Endothelial cell of umbilical vein (primary cell): ENCODE results near the gene CUX1. TPM values are rescaled to one million over a fixed set of nuclear protein-coding genes. Genes with fewer than 3 reads are reported as not detected.

Experiments used
- BruUV-seq: library from RNA; stranded (reverse); fragments of 400-500 nt; replicated peaks from 2 replicates; lab custom pipeline; 2021; lab: Mats Ljungman, UMichigan
- CTCF ChIA-PET: fragments of 300-600, 350-600 bp; sonication (Branson Sonifier 250); formaldehyde crosslinking; loops from one replicate; lab custom pipeline; 2021; ENCODE audit warnings: antibody characterized with exemption, inconsistent platforms; lab: Charles Lee
- POLR2A ChIA-PET: fragments of 300-600, 350-600 bp; sonication (Branson Sonifier 250); formaldehyde crosslinking; loops from one replicate; lab custom pipeline; 2021; ENCODE audit warnings: antibody characterized with exemption, inconsistent platforms; lab: Charles Lee
- DNase-seq: peaks from one replicate; pipeline ENCODE4 v3.0.0-alpha.2; 2011; ENCODE audit warnings: low read depth, low spot score
- FAIRE-seq: peaks from 2 replicates; lab custom pipeline; 2011; peaks lifted over from hg19 to GRCh38; lab: Jason Lieb, UNC
- H2AFZ ChIP-seq: 2 replicates; pipeline ENCODE4 v1.6.0; 2012; ENCODE audit warnings: low read depth, low read length, control low read depth, inconsistent platforms
- H3K27ac ChIP-seq: 2 replicates; pipeline ENCODE4 v1.5.1; 2011; ENCODE audit warnings: low read depth, mild to moderate bottlenecking, control low read depth, low read length, moderate library complexity; ENCODE audit not compliant: insufficient read depth
- H3K27me3 ChIP-seq, 2 experiments: 2 replicates each; pipeline versions ENCODE4 v1.6.0 to v1.6.1; 2011; ENCODE audit warnings: low read length in 2 of 2, mixed read lengths in 1 of 2; ENCODE audit not compliant: control insufficient read depth in 2 of 2, insufficient read depth in 2 of 2
- H3K36me3 ChIP-seq, 2 experiments: 2 replicates in 1 of 2; 3 replicates in 1 of 2; pipeline ENCODE4 v1.5.1; 2011; ENCODE audit warnings: low read length in 2 of 2, mild to moderate bottlenecking in 1 of 2, moderate library complexity in 1 of 2; ENCODE audit not compliant: control insufficient read depth in 2 of 2, insufficient read depth in 2 of 2; ENCODE audit errors: extremely low read depth in 1 of 2
- H3K4me1 ChIP-seq: 3 replicates; pipeline ENCODE4 v1.5.1; 2011; ENCODE audit warnings: mild to moderate bottlenecking, low read length; ENCODE audit not compliant: control insufficient read depth, insufficient read depth; ENCODE audit errors: extremely low read depth
- H3K4me2 ChIP-seq: 2 replicates; pipeline ENCODE4 v1.6.1; 2011; ENCODE audit warnings: low read length, control low read depth, mixed read lengths; ENCODE audit not compliant: insufficient read depth
- H3K4me3 ChIP-seq, 3 experiments: fragments of 200-600 bp in 1 of 3; sonication (generic), shearing (Covaris generic) in 1 of 3; replicated peaks in 1 of 3; 2 replicates each; pipeline ENCODE4 v1.5.1; 2011 to 2016; ENCODE audit warnings: control low read depth in 3 of 3, low read length in 3 of 3, mild to moderate bottlenecking in 2 of 3, inconsistent platforms in 1 of 3, low read depth in 1 of 3, moderate library complexity in 1 of 3; ENCODE audit not compliant: insufficient read depth in 1 of 3
- H3K79me2 ChIP-seq: 2 replicates; pipeline ENCODE4 v1.6.0; 2012; ENCODE audit warnings: low read length, inconsistent platforms; ENCODE audit not compliant: control insufficient read depth, insufficient read depth
- H3K9ac ChIP-seq: replicated peaks from 2 replicates; pipeline ENCODE3; 2011; ENCODE audit warnings: low read length, control low read depth; ENCODE audit not compliant: insufficient read depth; ENCODE audit errors: extremely low read depth
- H3K9me1 ChIP-seq: replicated peaks from 3 replicates; pipeline ENCODE4 v1.6.0; 2011; ENCODE audit warnings: mild to moderate bottlenecking, low read length; ENCODE audit not compliant: control insufficient read depth, insufficient read depth; ENCODE audit errors: extremely low read depth
- H3K9me3 ChIP-seq: replicated peaks from 2 replicates; pipeline ENCODE4 v1.5.1; 2012; ENCODE audit warnings: low read length, inconsistent platforms; ENCODE audit not compliant: control insufficient read depth, insufficient read depth
- H4K20me1 ChIP-seq: replicated peaks from 2 replicates; pipeline ENCODE3; 2011; ENCODE audit warnings: mild to moderate bottlenecking, low read length; ENCODE audit not compliant: control insufficient read depth, insufficient read depth; ENCODE audit errors: extremely low read depth
- CTCF ChIP-seq, 2 donors: IDR thresholded peaks; 1 replicate in 1 of 2; 2 replicates in 1 of 2; pipeline ENCODE4 v1.5.1; 2011; ENCODE audit warnings: low read length in 2 of 2, mild to moderate bottlenecking in 2 of 2, moderate library complexity in 2 of 2, control low read depth in 1 of 2, inconsistent platforms in 1 of 2, low read depth in 1 of 2; ENCODE audit not compliant: insufficient read depth in 1 of 2; ENCODE audit errors: extremely low read depth in 1 of 2
- EZH2 ChIP-seq: IDR thresholded peaks from 2 replicates; pipeline ENCODE4 v1.6.1; 2012; ENCODE audit warnings: borderline replicate concordance, low read depth, mild to moderate bottlenecking, moderate library complexity, low read length, inconsistent platforms; ENCODE audit not compliant: severe bottlenecking
- FOS ChIP-seq: IDR thresholded peaks from 2 replicates; pipeline ENCODE4 v1.6.1; 2011; ENCODE audit warnings: mild to moderate bottlenecking, low read length, moderate library complexity, borderline replicate concordance; ENCODE audit not compliant: insufficient read depth
- GATA2 ChIP-seq: IDR thresholded peaks from 2 replicates; pipeline ENCODE4 v1.7.0; 2011; ENCODE audit warnings: low read depth, mild to moderate bottlenecking, moderate library complexity, mixed read lengths, low read length; ENCODE audit not compliant: insufficient read length, insufficient read depth
- JUN ChIP-seq: IDR thresholded peaks from 2 replicates; pipeline ENCODE4 v1.6.1; 2011; ENCODE audit warnings: borderline replicate concordance, low read depth; ENCODE audit not compliant: insufficient read length, insufficient read depth
- MYC ChIP-seq: IDR thresholded peaks from one replicate; pipeline ENCODE4 v1.6.1; 2011; ENCODE audit warnings: mild to moderate bottlenecking, low read depth, low read length
- POLR2A ChIP-seq: IDR thresholded peaks from 2 replicates; pipeline ENCODE4 v1.6.1; 2012; ENCODE audit warnings: low read depth, mild to moderate bottlenecking, control low read depth, low read length
- POLR2AphosphoS5 ChIP-seq: IDR thresholded peaks from 2 replicates; pipeline ENCODE4 v1.6.1; 2012; ENCODE audit warnings: low read depth, mild to moderate bottlenecking, control low read depth, low read length, moderate library complexity; ENCODE audit not compliant: insufficient read depth
- dilution Hi-C: fragments of 300-500 bp; cut with MboI; formaldehyde crosslinking; loops from one replicate; pipeline ENCODE4 v1.15.0; 2019; ENCODE audit warnings: low sequenced_read_pairs; ENCODE audit not compliant: extremely low pct_ligation_motif_present
- intact Hi-C: fragments of 100-400 bp; cut with micrococcal nuclease; formaldehyde crosslinking; loops from one replicate; pipeline ENCODE4 v1.10.0; 2022
- polyA plus RNA-seq, 4 experiments: library from polyadenylated mRNA; depleted of rRNA in 3 of 4; stranded (reverse) in 3 of 4; unstranded in 1 of 4; fragments of >200 nt; gene quantifications; 2 replicates each; pipeline versions ENCODE4 v1.2.1 to v1.2.3, GENCODE V29; 2011 to 2012; ENCODE audit warnings: missing spikeins in 1 of 4
- total RNA-seq: library from RNA; stranded (reverse); gene quantifications from 2 replicates; pipeline ENCODE4 v1.2.3, GENCODE V29; 2021
- TF ChIP-seq, protein P1 (sequence below): IDR thresholded peaks from 2 replicates; pipeline ENCODE4 v1.6.1; 2011; ENCODE audit not compliant: insufficient read depth, insufficient read length

The CUX1 gene
- total and polyA plus RNA-seq, 2 donors (not counting 3 experiments of a cell fraction or from before 2014, with no cell fraction given): 13.8 to 49.8 TPM

DNA sequence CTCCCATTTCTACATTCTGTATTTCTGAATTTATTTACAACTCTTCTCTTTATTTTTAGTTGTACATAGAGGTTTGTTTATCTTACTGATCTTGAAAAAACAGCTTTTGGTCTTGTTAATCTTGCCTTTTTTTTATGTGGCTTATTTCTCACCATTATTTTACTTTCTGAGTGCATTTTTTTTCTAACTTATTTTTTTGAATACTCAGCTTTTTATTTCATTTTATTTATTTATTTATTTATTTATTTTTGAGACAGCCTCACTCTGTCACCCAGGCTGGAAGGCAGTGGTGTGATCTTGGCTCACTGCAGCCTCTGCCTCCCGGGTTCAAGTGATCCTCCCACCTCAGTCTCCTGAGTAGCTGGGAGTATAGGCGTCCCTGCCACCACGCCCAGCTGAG, 23.9 kb downstream of the CUX1 start:
- ChIA-PET CTCF (interaction anchor here (3.8 kb wide), 1 partner anchor 16 kb away, joined by 14 read pairs; no protein-coding TSS in a partner anchor), POLR2A (no interaction called here)
- no peak overlapping the region for H3K9ac ChIP-seq
- no peak overlapping the region for H3K4me3 ChIP-seq
- intact Hi-C loops: no loop called here
- no peaks in the 10 kb centered on the region for H3K36me3 ChIP-seq
- H3K27ac ChIP-seq: no peak overlapping the region
- FAIRE-seq (no peak), DNase-seq (no peak)
- no peaks in the 10 kb centered on the region for H3K4me1 ChIP-seq
- TF ChIP-seq JUN (no peak), CTCF (IDR thresholded peaks at IDR 0.05; ENCODE audit: extremely low read depth in 1 of 2, insufficient read depth in 1 of 2, low read depth in 1 of 2, low read length in 2 of 2) (no peak), MYC (no peak), GATA2 (no peak), POLR2AphosphoS5 (no peak), EZH2 (no peak), POLR2A (no peak), FOS (no peak)
- TF ChIP-seq, protein P1, sequence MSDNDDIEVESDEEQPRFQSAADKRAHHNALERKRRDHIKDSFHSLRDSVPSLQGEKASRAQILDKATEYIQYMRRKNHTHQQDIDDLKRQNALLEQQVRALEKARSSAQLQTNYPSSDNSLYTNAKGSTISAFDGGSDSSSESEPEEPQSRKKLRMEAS: no peak
- peaks cover 18% of the 10 kb centered on the region for H3K79me2 ChIP-seq
- no peaks in the 10 kb centered on the region for H3K9me3 ChIP-seq
- peaks cover 2% of the 10 kb centered on the region for H4K20me1 ChIP-seq
- H3K9me1 ChIP-seq: no peaks in the 10 kb centered on the region
- no peak overlapping the region for H3K4me2 ChIP-seq
- H3K27me3 ChIP-seq: no peaks in the 10 kb centered on the region
- no peak overlapping the region for H2AFZ ChIP-seq
- dilution Hi-C loops: no loop called here
- no TSS peak for BruUV-seq
